Right forelimb (tissue), 1 donor: ENCODE results near the gene PDE4B.

Source experiments
- DNase-seq: peaks from one replicate; pipeline ENCODE4 v3.0.0-alpha.2; 2018

The PDE4B gene

DNA sequence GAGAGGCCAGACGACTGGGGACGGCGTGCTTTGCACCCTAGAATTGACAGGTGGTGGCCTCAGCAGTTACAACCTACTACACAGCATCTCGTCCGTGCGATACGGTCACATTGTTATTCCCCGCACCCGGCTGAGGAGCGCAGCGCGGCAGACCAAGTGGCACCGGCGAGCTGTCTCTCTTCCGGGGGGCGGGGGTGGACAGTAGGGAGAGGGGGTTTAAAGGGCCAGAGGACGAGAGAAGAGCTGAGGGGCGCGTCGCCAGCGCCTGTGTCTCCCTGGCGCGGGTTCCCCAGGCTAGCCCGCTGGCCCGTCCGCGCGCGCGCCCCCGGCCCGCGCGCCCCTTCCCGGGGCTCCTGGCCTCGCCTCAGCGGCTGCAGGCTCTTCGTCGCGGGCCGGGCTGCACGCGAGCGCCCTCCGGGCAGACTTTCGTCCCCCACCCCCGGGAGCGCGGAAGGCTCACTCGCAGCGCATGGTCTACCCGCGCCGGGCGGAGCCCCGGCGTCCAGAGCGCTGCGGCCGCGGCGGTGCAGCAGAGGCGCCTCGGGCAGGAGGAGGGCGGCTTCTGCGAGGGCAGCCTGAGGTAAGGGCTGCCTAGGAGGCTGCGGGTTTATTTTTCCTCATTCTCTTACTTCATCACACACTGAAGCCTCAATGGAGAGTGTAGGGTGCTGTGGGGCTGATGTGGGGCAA is at the start of gene PDE4B:
Gene PDE4B (plus strand): TSS at position 227 of the 690 bp plus-strand sequence.
- DNase-seq = peak; percentile 48

DNA sequence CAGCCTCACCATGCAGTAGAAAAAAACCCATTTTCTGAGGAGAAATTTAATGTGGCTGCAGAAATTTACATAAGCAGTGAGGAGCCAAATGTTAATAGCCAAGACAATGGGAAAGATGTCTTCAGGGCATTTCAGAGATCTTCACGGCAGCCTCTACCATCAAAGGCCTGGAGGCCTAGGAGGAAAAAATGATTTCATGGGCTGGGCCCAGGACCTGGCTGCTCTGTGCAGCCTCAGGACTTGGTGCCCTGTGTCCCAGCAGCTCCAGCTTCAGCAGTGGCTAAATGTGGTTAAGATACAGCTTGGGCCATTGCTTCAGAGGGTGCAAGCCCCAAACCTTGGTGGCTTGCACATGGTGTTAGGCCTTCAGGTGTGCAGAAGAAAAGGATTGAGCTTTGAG is 48.0 kb upstream of the PDE4B start:
- no peak for DNase-seq

DNA sequence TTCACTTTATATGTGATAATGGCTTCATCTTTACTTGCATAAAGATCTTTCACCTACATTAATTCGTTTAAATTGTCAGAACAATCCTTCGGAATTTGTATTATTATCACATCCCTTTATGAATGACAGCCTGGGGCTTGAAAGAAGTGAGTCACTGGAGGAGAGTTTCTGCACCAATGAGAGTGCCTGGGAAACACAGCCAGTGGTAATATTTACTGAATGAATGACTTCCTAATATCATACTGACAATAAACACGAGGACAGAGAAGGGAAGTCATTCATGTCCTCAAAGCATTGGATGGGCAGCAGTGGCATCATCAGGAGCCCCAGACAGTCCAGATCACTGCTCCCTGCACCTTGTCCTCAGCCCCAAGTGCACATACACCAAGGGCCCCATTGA is 40.7 kb upstream of the PDE4B start:
- no peak for DNase-seq

DNA sequence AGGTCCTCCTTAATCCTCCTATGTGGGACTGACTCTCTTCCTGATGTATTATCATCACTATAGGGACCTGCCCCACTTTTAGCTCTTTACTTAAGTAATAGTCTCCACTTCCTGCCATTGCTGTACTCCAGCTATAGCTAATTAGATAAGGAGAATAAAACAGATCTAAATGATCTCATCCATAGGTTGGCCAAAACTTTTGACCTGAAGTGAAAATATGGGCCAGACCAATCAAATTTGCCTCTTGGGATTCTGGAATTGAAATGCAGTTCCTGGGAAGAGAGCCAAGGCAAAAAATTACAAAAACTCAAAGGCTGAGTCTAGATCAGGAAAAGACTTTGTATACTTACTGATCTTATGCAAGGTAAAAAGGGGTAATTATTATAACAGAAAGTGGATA is 36.1 kb upstream of the PDE4B start:
- DNase-seq = no peak

DNA sequence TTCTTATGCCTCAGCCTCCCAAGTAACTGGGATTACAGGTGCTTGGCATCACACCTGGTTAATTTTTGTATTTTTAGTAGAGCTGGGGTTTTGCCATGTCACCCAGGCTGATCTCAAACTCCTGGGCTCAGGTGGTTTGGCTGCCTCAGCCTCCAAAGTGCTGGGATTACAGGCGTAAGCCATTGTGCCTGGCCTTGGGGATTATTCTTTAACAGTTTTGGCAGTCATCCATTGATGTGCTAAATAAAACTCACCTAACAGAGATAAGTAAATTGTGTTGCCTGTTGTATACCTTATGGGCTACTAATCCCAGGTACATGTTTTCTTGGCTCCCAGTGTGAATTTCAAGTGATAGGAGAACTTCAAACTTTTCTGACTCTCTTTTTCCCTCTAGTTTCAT is 35.2 kb upstream of the PDE4B start:
- no peak for DNase-seq

DNA sequence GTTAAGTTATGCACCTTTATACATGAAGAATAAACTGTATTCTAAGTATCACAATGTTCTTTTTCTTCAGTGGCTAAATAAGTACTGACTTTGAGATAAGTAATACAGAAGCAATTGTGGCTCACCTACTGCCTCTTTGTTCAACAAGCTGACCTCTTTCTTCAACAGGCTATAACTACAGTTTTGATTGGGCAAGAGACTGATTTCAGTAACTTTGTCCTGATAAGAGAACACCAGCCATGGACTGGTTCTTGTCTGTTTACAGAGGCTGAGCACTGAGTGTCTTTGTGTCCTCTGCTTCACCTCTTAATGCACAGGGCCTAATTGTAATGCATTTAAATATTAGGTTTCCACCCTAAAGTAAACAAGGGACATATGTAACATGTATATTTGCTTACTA is 34.6 kb upstream of the PDE4B start:
- DNase-seq = no peak

DNA sequence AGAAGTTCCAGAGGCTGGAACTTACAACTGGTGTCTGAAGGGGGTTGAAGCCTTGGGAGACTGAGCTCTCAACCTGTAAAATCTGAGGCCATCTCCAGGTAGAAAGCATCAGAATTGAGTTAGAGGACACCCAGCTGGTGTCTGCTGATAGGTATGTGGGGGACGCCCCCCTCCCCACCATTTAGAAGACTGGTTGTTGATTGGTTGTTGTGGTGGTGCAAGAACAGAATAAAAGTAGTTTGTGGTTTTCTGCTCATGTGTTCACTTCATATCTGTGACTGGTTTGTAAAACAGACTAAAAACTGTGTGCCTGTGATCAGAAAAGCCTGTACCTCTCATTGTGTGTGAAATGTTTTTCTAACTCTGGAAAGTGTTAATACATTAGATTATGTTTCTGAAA is 33.2 kb upstream of the PDE4B start:
- no peak for DNase-seq

DNA sequence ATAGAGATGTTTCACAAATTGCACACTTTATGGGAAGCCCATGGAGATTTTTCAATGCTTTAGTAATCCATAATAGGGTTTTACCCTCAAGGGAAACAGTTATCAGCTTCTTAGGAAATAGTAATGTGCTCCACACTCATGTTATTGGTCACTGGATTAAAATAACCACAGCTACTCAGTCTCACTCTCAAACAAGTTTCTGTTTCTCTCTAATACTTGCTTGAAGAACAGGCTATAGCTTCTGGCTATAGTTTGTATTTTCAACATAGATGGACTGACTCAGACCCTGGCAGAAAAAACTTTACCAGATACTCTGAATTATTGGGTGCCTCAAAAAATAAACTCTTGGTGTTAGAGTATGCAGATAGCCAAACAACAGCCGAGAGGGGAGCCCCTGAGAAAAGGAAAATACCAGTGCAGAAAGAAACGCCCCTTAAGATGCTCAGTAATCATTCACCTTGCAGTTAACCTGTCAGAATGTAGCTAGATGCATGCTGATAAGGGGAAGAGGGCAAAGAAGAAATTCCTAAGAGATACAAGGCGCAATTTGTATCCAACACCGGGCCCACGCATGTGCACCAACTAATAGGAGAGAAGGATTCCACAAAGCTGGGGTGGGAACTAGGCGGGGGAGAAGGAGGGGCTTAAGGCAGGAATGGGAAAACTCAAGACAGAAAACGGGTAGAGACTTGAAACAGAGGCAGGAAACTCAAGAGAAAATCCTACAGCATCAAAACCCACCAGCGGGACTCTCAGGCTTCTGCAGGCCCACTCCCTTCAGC is 30.4 kb upstream of the PDE4B start:
- DNase-seq = no peak

DNA sequence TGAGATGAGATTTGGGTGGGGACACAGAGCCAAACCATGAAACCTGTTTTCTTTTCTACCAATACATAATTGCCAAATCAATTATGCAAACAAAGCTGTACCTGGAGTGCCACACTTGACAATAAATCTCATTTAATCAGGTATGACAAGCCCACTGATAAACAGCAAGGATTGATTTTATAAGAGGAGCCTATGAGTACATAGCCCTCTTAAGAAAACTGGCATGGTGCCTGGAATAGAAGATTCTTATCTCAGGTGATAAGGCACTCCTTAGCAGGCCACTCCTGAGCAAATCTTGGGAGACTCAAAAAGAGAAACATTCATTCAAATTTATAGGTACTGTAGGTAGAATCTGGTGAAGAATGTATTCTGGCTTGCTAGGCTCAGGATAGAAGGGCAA is 28.6 kb upstream of the PDE4B start:
- DNase-seq = no peak

DNA sequence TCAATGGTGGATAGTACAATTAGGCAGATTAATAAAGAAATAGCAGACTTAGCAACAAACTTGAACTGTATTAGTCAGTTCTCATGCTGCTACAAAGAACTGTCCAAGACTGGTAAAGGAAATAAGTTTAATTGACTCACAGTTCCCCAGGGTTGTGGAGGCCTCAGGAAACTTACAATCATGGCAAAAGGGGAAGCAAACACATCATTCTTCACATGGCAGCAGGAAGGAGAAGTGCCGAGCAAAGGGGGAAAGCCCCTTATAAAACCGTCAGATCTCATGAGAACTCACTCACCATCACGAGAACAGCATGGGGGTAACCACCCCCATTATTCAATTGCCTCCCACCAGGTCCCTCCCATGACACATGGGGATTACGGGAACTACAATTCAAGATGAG is 27.1 kb upstream of the PDE4B start:
- DNase-seq = no peak

DNA sequence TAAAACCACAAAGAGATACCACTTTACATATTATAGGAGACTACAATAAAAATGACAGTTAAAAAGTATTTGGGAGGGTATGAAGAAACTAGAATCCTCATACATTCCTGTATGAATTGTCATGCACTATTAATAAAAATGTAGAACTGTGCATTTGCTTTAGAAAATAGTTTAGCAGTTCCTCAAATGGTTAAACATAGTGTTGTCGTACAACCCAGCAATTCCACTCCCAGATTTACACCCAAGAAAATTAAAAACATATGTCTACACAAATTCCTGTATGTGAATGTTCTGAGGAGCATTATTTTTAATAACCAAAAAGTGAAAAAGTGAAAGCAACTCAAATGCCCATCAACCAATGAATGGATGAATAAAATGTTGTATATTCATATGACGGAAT is 23.1 kb upstream of the PDE4B start:
- no peak for DNase-seq

DNA sequence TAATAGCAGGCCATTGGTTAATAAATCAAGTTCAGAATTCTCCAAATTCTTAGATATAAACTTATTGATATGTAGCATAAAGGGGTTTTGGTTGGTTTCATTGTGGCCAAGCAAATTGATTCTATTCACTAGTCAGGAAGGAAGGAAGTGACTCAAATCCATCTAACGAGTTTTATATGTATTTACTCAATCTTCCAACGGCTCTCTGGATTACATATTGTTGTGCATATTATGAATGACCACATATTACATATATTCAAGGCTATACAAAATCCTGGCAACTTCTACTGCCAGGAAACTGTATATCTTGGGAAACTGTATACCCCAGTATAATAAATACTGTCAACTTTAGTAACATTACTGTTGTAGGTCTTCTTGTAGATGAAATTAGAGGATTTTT is 20.1 kb upstream of the PDE4B start:
- no peak for DNase-seq

DNA sequence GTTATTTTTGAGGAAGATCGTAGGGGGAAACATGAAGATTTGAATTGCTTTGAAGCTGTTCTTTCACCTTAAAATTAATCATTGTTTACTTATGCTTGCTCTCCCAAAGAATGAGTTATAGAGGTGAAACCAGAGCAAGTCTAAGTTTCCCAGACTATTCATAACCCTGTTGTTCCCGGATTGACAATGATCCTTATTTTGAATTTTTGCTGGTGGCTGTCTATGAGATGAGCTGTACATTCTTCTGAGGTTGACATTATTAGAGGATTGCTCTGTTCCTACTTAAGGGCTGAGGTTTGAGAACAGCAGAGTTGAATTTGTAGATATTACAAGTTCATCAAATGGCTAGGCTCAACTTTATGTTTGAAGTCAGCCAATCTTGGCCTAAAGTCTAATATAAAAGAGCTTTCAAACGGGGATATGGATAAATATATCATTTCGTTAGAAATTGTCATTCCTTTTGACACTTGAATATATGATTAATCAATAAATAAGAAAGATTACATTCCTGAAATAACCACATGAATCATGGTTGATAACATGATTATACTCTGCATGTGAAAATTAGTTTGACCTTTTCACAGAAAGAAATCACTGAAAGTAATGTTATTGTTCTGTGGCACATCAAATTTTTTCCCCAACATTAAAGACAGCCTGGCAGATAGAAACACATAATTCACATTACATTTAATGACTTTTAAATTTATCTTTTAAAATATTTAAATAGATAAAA is 19.1 kb upstream of the PDE4B start:
- DNase-seq = no peak

DNA sequence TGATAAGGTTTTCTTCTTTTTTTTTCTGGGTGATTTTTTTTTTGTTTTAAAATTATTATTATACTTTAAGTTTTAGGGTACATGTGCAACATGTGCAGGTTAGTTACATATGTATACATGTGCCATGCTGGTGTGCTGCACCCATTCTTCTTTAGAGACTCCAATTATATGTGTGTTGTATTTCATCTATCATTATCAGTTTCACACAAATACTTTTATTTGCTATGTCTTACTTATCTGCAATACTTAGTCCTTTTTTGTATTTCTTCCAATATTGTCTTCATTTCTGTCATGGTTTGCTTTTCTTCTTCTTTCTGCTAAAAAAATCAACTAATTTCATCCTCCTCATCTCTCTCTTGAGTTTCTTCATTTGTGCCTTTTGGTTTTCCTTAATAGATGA is 3.9 kb upstream of the PDE4B start:
- no peak for DNase-seq

DNA sequence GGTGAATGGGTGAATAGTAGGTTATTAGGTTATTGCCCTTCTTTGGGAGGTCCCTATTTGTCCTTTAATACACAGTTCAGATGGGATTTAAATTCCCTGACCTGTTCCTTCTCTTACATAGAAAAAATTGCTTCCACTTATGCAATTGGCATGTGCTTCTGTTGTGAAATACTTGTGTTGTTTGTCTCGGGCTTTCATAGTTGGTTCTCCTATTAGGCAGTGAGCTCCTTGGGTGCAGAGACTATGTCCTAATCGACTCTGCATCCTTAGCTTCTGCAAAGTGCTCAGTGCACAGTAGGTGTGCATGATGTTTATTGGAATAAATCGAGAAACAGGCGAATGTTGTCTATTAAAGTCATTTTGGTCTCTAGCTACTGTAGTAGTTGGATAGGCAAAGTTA is 1.3 kb upstream of the PDE4B start:
- no peak for DNase-seq

DNA sequence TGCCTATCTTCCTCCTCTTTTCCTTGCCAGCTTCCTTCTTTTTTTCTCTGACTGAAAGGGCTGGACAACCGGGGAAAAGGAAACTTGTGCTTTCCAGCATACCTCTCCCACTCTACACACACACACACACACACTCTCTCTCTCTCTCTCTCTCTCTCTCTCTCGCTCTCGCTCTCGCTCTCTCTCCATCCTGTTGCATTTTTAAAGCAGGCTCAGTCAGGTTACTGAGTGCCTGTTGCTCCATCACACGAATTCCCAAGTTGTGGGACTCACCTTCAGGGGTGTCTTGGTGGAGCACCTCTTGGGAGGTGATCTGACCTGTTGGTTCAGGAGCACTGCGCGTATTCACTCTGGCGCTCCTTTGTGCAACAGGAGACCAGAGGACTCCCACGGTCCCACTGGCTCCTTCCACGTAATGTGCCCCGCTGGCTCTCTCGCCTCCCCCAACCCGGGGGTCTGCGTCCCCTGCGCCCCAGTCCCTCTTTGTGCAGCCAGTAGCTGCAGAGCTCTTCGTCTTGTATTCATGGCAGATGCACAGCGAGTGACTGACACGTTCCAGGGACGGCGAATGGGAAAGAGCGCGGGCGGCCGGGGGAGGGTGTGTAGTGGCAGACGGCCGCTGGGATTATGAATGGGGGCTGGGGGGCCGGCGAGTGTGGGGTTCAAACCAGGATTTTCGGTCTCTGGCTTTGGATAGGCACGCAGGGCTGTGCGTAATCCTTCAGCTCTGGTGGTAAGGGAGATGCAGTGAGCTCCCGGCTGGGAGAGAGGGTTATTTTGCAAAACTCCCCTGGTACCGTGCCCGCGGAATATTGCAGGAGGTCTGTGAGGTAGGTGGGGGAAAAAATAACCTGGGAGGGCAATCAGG is 660 bp upstream of the PDE4B start:
- peak; percentile 43 for DNase-seq

DNA sequence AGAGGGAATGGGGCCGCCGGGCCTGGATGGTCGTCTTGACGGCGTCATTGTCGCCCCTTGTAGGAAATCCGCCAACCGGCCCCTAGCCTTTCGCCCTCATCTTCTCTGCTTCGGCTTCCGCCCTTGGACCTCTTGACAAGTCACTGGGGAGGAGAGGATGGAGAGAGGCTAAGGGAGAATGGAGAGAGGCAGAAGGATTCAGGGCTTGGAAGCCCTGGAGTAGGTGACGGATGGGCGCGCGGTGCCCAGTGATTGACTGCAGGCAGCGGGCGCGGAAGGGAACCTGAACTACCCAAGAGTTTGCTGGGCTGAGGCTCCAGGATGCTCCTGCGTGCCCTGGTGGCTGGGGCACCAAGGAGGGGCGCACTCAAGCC is 651 bp downstream of the PDE4B start:
- no peak for DNase-seq

DNA sequence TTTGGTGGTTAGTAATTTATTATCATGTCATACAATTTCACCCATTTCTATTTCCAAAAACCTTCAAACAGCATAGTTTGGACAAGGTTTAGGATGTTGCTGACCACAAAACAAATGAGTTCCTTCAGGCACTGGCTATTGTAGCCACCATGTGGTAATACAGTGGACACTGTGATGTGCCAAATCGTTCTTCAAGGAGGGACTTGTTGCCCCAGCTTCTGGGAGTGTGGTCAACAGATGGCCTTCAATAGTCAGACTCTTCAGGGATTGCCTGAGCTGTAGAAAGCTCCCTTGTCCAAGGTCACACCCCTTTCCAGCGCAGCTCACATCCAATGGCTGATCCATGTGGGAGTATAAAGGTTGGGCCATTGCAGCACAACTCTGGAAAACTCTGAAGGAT is 2.6 kb downstream of the PDE4B start:
- DNase-seq = no peak

DNA sequence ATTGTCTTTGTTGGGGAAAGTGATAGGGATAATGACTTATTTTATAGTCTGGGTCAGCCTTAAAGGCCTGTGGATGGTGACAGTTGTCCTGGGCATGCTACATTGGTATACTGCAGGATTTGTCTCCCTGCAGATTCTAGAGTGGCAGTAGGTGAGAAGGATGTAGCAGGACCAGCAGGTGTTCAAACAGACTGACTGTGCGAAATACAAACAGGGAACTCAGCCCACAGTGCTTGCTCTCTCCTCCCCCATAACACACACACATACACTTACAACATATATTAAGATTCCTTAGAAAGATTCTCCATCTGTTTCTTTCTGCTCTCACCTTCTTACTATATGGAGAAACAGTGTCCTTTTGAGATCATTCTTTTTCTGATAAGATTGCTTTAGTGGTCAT is 6.9 kb downstream of the PDE4B start:
- no peak for DNase-seq

DNA sequence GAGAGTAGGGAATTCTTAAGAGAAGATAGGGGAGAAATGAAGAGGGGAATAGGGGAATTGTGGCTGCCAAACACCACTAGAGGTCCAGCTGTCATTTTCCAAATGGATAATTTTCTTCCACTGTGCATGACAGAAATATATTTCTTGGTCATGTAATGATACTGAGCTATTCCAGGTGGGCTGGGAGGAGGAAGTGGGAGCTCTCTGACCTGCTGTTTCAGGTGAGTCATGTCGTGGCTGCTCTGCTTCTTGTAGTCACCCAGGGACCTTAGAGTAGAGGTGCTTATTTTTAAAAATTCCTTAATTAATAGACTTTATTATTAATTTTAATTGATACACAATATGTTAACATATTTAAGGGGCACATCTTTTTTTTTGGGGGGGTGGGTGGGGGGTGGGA is 11.9 kb downstream of the PDE4B start:
- no peak for DNase-seq

DNA sequence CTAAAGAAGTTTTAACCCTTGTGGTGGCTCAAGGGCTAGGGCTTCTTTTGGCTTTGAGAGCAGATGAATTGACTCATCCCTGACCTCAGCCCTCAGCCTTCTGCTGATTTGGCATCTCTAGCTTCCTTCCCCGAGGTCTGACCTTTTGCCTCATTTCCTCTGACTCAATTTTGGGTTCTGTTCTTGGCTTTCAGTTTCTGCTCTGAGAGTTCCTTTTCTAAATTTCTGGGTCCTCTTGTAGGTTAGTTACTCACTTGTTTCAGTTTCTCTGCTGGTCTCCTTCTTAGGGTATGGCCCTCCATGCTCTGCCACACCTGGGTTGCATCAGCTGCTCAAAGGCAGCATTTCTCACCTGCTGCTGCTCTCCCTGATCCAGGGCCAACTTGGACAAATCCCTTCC is 19.4 kb downstream of the PDE4B start:
- DNase-seq = no peak

DNA sequence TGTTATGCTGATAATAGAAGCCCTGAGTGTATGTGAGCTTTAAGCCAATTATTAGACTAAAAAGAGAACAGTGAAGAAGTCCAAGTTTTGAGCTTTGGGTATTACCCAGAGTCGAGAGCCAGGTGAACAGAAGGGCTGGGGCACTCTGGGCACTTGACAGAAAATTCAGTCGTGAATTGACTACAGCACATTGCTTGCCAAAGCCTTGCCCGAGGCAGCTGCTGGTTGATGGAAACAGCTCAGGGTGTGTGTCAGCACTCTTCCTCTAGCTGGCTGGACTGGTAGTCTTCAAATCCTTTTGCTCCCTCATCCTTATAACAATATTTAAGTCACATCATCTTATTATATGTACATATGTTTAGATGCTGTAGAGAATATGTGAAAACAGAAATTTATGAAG is 21.3 kb downstream of the PDE4B start:
- no peak for DNase-seq

DNA sequence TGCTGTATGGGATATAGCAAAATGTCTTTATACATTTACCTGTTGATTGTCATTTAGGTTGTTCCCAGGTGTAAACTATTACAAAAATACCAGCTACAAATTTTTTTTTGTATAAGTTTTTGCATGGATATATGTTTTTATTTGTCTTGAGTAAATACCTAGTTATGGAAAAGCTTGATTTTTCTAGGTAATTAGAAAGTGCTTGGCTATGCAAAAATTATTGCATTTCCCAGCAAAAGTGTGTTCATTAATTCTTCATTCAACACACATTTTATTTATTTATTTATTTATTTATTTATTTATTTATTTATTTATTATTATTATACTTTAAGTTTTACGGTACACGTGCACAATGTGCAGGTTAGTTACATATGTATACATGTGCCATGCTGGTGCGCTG is 22.1 kb downstream of the PDE4B start:
- DNase-seq = no peak
